HG03354 (cell line): ENCODE data around the gene DPF1.

Source experiments
- ATAC-seq: cut with Tn5 transposase; IDR thresholded peaks from one replicate; pipeline ENCODE4 v1.9.1; 2021; ENCODE audit warnings: mild to moderate bottlenecking; ENCODE audit not compliant: unreplicated experiment, poor library complexity, severe bottlenecking

The DPF1 gene

DNA sequence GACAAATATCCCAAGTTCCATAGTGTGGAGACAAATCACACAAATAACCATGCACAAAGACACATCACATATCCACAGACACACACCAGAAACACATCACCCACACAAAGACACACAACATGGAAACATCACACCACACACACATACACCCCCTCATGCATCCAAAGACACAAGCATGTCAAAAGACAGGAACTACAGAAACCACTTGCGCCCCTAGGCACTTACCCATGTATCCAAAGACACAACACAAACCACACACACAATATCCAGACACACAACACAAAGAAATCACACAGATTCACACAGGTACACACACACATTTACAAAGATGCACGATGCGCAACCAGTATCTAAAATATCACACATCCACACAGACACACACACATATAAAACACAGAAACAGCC lies 901 bp downstream of the DPF1 start:
- ATAC-seq = no peak

DNA sequence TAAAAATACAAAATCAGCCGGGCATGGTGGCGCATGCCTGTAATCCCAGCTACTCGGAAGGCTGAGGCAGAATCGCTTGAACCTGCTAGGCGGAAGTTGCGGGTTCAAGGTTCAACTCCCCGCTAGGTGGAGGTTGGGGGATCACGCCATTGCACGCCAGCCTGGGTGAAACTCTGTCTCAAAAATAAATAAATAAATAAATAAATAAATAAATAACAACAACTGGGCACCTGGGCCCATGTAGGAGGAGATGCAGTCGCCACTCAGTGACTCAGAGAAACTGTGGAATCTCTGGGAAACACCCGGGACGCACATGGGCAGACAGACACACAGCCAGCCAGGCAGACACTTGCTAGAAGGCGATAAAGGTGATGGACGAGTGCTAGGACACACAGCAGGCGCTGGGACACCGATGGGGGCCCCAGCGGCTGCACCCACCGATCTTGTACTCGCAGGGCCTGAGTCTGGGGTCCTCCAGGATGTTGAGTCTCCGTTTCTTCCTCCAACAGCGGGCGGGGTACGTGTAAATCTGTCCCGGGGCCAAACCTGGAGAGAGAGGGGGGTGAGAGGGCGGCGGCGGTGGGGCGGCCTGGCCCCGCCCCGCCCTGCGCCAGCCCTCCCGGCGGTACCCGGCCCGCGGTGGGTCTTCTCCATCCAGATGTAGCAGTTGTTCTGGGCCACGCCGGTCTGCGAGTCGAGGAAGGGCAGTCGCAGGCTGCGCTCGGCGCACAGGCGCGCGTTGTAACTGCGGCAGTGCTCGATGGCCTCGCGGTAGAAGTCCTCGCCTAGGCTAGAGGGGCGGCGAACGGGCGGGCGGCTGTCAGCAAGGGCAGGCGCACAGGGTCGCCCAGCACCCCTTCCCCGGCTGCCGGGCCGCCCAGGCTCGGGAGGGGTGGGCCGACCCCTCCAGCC lies 1.8 kb downstream of the DPF1 start:
- no peak for ATAC-seq

- ATAC-seq = no peak
Measured at GRCh38 chr19:38221421-38221820, 2.6 kb downstream of the DPF1 start.

DNA sequence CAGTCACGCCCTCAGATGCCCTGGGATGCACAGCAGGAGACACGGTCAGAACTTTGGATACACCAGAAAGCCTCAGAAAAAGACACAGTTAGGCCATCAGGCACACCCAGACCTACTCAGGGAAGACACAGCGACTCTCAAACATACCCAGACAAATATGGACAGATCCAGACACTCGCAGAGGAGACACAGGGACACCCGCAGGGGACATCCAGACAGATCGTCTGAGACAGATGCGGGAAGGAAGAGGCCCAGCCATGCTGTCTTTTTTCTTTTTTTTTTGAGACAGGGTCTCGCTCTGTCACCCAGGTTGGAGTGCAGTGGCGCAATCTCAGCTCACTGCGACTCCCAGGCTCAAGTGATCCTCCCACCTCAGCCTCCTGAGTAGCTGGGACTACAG lies 4.8 kb downstream of the DPF1 start:
- no peak for ATAC-seq

GRCh38 chr19:38218204-38218603 lies 5.8 kb downstream of the DPF1 start:
- no peak for ATAC-seq

GRCh38 chr19:38216785-38217641 lies 7.0 kb downstream of the DPF1 start:
- no peak for ATAC-seq

DNA sequence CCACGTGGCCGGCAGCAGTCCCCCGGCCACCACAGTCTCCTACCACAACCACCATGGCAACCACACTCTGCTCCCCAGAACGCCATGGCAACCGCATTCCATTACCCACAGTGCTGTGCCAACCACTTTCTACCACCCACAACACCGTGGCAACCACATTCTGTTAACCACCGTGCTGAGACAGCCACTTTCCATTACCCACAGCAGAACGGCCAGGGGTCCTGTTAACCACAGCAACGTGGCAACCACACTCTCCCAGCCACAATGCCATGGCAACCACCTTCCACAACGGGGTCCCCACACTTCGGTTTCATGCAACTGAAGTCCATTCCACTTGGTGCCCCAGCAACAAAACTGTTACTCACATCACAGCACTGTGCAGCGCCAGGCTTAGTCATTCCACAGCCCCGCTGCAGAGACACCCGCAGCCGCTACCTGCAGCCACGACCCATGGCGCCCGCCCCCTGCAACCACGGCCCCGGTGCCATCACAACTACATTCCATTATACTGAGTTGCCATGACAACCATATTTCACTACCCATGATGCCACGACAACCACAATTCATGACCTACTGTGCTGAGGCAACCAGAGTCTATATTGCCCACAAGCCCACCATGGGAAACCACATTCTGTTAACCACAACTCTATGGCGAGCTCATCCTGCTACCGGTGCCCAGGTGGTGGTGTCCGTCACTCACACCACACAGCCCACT lies 10.0 kb downstream of the DPF1 start:
- no peak for ATAC-seq

DNA sequence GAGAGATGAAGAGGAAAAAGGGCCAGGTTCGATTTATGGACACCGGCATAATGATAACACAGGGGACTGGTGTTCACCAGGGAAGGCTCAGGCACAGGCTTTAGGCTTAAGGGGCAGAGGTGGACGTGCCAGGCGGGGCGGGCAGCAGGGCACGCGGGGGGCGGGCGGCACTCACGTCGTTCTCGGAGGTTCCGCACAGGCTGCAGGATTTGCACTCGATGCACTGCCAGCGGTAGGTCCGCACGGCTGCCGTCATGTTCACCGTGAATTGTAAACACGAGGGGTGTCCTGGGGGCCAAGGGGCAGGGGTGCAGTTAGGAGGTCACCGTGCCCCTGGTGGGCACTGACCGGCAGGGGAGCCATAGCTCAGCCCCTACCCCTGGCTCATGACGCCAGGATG lies 10.6 kb downstream of the DPF1 start:
- no peak for ATAC-seq

DNA sequence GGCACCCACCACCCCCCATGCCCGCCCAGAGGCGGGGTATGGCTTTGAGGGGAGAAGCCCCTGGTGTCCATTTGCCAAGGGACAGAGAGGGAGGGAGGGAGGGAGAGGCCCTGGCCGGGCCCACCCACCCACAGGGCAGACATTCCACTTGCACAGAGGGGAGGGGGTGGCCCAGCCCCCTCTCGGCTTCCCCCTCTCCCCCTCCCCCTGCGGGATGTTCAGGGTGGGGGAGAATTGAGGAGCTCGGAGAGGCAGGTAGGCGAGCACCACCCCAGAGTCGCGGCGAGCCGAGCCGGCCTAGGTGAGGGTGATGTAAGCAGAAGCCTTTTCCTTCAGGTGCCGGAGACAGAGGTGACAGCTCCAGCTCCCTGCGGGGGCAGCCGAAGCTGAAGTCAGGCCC lies 12.3 kb downstream of the DPF1 start:
- no peak for ATAC-seq

DNA sequence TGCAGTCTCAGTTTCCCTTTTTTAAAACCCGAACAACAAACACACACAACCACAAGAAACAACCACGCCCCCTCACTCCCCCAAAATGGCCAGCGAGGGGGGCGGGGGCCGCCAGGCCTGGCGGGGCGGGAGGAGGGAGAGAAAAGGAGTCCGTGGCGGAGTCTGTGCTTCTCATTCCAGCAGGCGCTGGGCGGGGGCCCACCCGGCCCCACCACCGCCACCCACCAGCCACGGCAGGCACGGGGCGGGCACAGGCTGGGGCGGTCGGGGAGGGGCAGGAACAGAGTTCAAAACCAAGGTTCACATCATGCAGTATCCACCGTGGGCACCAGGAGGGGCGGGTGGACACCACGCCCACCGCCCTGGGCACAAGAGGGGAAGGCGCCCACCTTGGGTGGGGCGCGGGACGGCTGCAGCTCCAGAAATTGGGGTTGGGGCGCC lies 12.9 kb downstream of the DPF1 start:
- ATAC-seq = no peak

- no peak for ATAC-seq
Measured at GRCh38 chr19:38210458-38210987, 13.5 kb downstream of the DPF1 start.

DNA sequence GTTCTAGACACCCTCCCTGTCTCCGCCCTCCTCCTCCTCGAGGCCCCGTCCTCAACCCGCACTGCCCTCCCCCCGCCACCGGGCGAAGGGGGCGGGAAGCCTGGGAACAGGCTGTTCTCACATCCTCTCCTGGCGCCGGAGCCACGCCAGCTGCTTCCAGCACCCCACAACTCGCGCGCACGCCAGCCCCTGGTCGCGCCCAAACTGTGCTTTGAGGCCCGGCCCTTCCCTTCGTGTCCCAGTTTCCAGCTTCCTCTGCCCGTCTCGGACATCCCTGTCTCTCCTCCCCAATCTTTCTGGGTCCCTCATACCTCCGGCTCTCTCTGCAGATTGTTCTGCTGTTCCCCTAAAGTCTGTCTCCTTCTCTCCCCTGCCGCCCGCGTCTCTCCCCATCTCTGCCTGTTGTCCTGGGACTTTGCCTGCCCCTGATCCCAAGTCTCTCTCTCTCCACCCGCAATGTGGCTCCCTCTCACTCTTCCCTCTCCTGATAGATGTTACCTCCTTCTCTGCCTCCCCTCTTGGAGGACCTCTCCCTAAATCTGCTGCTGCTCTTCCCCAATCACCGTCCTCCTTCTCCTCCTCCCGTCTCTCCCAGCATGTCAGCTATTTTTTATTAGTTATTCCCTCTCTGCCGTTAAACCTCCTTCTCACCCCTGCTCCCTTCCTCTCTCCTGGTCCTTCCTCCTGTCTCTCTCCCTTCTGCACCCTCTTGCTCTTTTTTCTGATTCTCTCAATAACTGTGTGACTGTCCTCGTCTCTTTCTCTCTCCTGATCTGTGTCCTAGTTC lies 14.2 kb downstream of the DPF1 start:
- ATAC-seq = no peak

GRCh38 chr19:38209152-38209551 lies 14.9 kb downstream of the DPF1 start:
- no peak for ATAC-seq

- no peak for ATAC-seq
Measured at GRCh38 chr19:38208571-38208970, 15.5 kb downstream of the DPF1 start.

GRCh38 chr19:38207543-38207942 lies 16.5 kb downstream of the DPF1 start:
- no peak for ATAC-seq

GRCh38 chr19:38206928-38207327 lies 17.1 kb downstream of the DPF1 start:
- ATAC-seq = no peak

- no peak for ATAC-seq
Measured at GRCh38 chr19:38206006-38206745, 17.8 kb downstream of the DPF1 start.

- no peak for ATAC-seq
Measured at GRCh38 chr19:38204728-38205127, 19.3 kb downstream of the DPF1 start.

GRCh38 chr19:38204096-38204495 lies 19.9 kb downstream of the DPF1 start:
- no peak for ATAC-seq
